ENCODE measurements around the gene SLC38A4. TPM values are rescaled to one million over a fixed set of nuclear protein-coding genes. Genes with fewer than 3 reads are reported as not detected.
A peak's percentile ranks its signal among the peaks of the same experiment; 100 is the strongest.

Gene SLC38A4
- not detected for polyA plus RNA-seq (2012; ENCODE audit: insufficient read depth, insufficient read length, low read depth)

- Histone ChIP-seq H3K4me1 (no peaks in the 10 kb centered on the region), H3K4me3 (ENCODE audit: low read depth, low read length) (no peak within 1 kb of the TSS), H3K9me3 (no peaks in the 10 kb centered on the region), H3K36me3 (no peaks in the 10 kb centered on the region), H3K27me3 (peaks cover 24% of the 10 kb centered on the region)
- peak; percentile 29 for DNase-seq
- no peak for TF ChIP-seq CTCF (IDR thresholded peaks at IDR 0.05; ENCODE audit: low read depth, low read length)
These were observed at the start of gene SLC38A4 for GRCh38 chr12:46825591-46826414. SLC38A4 (minus strand) TSS chr12:46825997; CDS start chr12:46793071, 32,926 bp downstream.

GRCh38 chr12:46875095-46875494 is 49.3 kb upstream of the SLC38A4 start:
- H3K27me3 ChIP-seq, result no peaks in the 10 kb centered on the region
- no peaks in the 10 kb centered on the region for H3K4me1 ChIP-seq
- no peaks in the 10 kb centered on the region for H3K9me3 ChIP-seq
- H3K4me3 ChIP-seq (ENCODE audit: low read depth, low read length), result no peak overlapping the region
- TF ChIP-seq CTCF (IDR thresholded peaks at IDR 0.05; ENCODE audit: low read depth, low read length), result no peak
- DNase-seq, result no peak
- no peaks in the 10 kb centered on the region for H3K36me3 ChIP-seq

- no peak for DNase-seq
- Histone ChIP-seq H3K36me3 (no peaks in the 10 kb centered on the region), H3K4me1 (no peaks in the 10 kb centered on the region), H3K4me3 (ENCODE audit: low read depth, low read length) (no peak overlapping the region), H3K27me3 (no peaks in the 10 kb centered on the region), H3K9me3 (no peaks in the 10 kb centered on the region)
- no peak for TF ChIP-seq CTCF (IDR thresholded peaks at IDR 0.05; ENCODE audit: low read depth, low read length)
These were observed 48.8 kb upstream of the SLC38A4 start for GRCh38 chr12:46874642-46875041.

- DNase-seq, result no peak
- H3K27me3 ChIP-seq, result no peaks in the 10 kb centered on the region
- TF ChIP-seq CTCF (IDR thresholded peaks at IDR 0.05; ENCODE audit: low read depth, low read length), result no peak
These were observed 46.3 kb upstream of the SLC38A4 start for GRCh38 chr12:46872135-46872534.

GRCh38 chr12:46865311-46865710 is 39.5 kb upstream of the SLC38A4 start:
- no peak overlapping the region for H3K4me3 ChIP-seq (ENCODE audit: low read depth, low read length)
- H3K27me3 ChIP-seq, result no peaks in the 10 kb centered on the region
- no peaks in the 10 kb centered on the region for H3K9me3 ChIP-seq
- DNase-seq, result no peak
- H3K4me1 ChIP-seq, result no peaks in the 10 kb centered on the region
- no peak for TF ChIP-seq CTCF (IDR thresholded peaks at IDR 0.05; ENCODE audit: low read depth, low read length)
- no peaks in the 10 kb centered on the region for H3K36me3 ChIP-seq

More at GRCh38 chr12:46872135-46872534, 46.3 kb upstream of the SLC38A4 start:
- H3K9me3 ChIP-seq, result no peaks in the 10 kb centered on the region
- H3K36me3 ChIP-seq, result no peaks in the 10 kb centered on the region
- no peak overlapping the region for H3K4me3 ChIP-seq (ENCODE audit: low read depth, low read length)
- H3K4me1 ChIP-seq, result no peaks in the 10 kb centered on the region

- Histone ChIP-seq H3K27me3 (no peaks in the 10 kb centered on the region), H3K4me1 (no peaks in the 10 kb centered on the region), H3K9me3 (no peaks in the 10 kb centered on the region; the same call in 1 of the 2 replicates), H3K36me3 (no peaks in the 10 kb centered on the region), H3K4me3 (ENCODE audit: low read depth, low read length) (no peak overlapping the region)
- TF ChIP-seq CTCF (IDR thresholded peaks at IDR 0.05; ENCODE audit: low read depth, low read length), result no peak
- no peak for DNase-seq
These were observed 32.6 kb upstream of the SLC38A4 start for GRCh38 chr12:46858368-46858767.

Data from BE2C (cell line).